RCC 7860 (cell line): ENCODE data around the gene FZD1.
A peak's percentile ranks its signal among the peaks of the same experiment; 100 is the strongest.

Experiments used
- DNase-seq: peaks from one replicate; pipeline ENCODE4 v3.0.0-alpha.2; 2015; ENCODE audit warnings: low spot score
- FAIRE-seq: peaks from 2 replicates; lab custom pipeline; 2012; peaks lifted over from hg19 to GRCh38; lab: Jason Lieb, UNC

Gene FZD1

DNA sequence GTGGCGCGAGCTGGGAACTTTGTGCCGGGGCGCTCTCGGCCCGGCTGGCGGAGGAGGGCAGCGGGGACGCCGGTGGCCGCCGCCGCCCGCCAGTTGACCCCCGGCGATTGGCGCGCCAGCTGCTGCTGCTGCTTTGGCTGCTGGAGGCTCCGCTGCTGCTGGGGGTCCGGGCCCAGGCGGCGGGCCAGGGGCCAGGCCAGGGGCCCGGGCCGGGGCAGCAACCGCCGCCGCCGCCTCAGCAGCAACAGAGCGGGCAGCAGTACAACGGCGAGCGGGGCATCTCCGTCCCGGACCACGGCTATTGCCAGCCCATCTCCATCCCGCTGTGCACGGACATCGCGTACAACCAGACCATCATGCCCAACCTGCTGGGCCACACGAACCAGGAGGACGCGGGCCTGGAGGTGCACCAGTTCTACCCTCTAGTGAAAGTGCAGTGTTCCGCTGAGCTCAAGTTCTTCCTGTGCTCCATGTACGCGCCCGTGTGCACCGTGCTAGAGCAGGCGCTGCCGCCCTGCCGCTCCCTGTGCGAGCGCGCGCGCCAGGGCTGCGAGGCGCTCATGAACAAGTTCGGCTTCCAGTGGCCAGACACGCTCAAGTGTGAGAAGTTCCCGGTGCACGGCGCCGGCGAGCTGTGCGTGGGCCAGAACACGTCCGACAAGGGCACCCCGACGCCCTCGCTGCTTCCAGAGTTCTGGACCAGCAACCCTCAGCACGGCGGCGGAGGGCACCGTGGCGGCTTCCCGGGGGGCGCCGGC, 870 bp downstream of the FZD1 start:
- peak; percentile 54 for DNase-seq
- FAIRE-seq = no peak

DNA sequence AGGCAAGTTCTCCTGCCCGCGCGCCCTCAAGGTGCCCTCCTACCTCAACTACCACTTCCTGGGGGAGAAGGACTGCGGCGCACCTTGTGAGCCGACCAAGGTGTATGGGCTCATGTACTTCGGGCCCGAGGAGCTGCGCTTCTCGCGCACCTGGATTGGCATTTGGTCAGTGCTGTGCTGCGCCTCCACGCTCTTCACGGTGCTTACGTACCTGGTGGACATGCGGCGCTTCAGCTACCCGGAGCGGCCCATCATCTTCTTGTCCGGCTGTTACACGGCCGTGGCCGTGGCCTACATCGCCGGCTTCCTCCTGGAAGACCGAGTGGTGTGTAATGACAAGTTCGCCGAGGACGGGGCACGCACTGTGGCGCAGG, 1.4 kb downstream of the FZD1 start:
- FAIRE-seq (no peak), DNase-seq (no peak)

DNA sequence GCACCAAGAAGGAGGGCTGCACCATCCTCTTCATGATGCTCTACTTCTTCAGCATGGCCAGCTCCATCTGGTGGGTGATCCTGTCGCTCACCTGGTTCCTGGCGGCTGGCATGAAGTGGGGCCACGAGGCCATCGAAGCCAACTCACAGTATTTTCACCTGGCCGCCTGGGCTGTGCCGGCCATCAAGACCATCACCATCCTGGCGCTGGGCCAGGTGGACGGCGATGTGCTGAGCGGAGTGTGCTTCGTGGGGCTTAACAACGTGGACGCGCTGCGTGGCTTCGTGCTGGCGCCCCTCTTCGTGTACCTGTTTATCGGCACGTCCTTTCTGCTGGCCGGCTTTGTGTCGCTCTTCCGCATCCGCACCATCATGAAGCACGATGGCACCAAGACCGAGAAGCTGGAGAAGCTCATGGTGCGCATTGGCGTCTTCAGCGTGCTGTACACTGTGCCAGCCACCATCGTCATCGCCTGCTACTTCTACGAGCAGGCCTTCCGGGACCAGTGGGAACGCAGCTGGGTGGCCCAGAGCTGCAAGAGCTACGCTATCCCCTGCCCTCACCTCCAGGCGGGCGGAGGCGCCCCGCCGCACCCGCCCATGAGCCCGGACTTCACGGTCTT, 1.9 kb downstream of the FZD1 start:
- DNase-seq (no peak), FAIRE-seq (no peak)

DNA sequence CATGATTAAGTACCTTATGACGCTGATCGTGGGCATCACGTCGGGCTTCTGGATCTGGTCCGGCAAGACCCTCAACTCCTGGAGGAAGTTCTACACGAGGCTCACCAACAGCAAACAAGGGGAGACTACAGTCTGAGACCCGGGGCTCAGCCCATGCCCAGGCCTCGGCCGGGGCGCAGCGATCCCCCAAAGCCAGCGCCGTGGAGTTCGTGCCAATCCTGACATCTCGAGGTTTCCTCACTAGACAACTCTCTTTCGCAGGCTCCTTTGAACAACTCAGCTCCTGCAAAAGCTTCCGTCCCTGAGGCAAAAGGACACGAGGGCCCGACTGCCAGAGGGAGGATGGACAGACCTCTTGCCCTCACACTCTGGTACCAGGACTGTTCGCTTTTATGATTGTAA, 2.5 kb downstream of the FZD1 start:
- FAIRE-seq (no peak), DNase-seq (no peak)

DNA sequence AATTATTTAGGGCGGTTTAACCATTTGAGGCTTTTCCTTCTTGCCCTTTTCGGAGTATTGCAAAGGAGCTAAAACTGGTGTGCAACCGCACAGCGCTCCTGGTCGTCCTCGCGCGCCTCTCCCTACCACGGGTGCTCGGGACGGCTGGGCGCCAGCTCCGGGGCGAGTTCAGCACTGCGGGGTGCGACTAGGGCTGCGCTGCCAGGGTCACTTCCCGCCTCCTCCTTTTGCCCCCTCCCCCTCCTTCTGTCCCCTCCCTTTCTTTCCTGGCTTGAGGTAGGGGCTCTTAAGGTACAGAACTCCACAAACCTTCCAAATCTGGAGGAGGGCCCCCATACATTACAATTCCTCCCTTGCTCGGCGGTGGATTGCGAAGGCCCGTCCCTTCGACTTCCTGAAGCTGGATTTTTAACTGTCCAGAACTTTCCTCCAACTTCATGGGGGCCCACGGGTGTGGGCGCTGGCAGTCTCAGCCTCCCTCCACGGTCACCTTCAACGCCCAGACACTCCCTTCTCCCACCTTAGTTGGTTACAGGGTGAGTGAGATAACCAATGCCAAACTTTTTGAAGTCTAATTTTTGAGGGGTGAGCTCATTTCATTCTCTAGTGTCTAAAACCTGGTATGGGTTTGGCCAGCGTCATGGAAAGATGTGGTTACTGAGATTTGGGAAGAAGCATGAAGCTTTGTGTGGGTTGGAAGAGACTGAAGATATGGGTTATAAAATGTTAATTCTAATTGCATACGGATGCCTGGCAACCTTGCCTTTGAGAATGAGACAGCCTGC, 3.1 kb downstream of the FZD1 start:
- DNase-seq = no peak
- no peak for FAIRE-seq

DNA sequence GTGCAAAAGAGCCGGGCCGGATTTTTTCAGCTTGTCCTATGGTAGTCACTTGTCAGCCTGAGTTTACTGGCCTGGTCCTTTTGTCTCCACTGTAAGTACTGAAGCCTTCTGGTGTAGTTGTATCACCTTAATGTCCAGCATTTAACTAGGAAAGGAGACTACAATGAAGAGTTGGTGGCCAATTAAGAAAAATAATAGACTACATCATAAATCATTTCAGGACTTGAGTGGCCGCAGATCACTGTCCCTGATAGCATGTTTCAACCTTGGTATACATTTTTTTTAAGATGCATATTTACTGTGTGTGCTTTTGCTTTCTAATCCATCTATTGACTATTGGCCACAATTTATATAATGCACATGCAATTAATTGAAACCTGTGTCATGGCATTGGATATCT, 6.1 kb downstream of the FZD1 start:
- no peak for DNase-seq

DNA sequence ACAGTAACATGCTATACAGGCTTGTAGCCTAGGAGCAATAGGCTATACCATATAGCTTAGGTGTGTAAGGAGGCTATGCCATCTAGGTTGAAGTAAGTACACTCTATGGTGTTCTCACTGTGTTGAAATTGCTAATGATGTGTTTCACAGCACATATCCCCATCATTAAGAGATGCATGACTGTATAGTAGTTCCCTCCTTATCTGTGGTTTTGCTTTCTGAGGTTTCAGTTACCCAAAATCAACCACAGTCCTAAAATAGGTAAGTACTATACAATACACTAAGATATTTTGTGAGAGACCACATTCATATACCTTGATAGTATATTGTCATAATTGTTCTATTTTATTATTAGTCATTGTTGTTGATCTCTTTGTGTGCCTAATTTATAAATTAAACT, 12.7 kb downstream of the FZD1 start:
- FAIRE-seq = no peak
- DNase-seq = no peak

More for the DNA sequence above, 6.1 kb downstream of the FZD1 start:
- FAIRE-seq = no peak

DNA sequence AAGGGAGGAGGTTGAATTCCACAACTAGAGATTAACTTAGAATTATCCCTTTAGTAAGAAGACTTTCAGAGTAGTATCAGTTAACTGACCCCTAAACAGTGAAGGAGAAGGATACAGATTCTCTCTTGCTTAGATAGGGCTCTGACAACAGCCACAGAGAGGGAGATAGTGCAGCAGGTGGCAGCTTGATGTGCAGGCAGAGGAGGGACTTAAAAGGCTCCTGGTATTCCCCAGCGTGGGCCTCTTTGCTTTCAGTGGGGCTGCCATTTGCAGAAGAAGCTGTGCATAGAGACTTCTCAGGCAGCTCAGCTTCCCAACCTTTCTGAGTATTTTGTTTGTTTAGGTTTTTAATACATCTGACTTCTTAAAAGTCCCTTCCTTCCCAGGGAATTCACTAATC, 16.0 kb downstream of the FZD1 start:
- DNase-seq (no peak), FAIRE-seq (no peak)

DNA sequence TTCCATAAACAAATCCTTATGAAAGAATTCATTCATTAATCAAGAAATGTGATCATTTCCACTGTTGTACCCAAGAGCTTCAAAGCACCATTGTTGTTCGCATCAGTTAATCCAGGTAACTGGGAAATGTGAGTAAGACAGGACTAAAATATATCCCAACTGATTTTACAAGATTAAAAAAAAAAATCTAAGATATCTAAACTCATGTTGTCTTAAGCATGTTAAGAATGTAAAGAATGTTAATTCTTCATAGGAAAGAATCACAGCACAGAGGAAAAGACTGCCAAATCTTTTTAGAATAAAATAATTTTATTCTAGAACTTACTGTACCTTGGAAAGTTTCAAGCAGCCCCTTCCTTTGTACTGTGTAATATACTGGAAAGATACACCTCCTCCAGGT, 16.4 kb downstream of the FZD1 start:
- DNase-seq (no peak), FAIRE-seq (no peak)

DNA sequence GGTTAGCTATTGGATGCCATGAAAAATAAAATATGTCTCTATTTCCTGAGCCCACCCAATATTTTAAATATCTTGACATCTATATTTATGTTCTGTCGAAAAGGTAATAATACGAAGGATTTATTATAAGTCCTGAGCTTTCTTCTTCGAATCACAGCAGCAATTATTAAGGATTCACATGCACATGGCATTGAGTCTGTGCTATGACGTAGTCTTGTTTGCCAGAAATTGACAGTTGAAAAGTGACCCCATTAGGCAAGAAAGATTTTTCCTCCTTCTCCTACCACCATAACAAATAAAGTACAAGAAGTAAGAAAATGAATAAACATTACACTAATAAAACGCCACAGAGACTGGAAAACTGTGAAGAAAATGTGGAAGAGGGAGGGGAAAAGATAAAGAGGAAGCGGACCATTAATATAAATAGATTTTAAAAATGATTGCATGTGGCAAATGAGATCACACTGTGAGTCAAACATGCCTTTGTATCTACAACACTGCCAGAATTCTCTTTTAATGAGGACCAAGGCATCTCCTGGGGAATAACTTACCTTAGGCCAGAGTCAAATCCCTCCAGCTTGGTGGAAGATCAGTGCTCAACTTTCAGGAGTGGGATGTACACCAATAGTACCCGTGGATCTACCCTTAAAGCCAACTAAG, 21.6 kb downstream of the FZD1 start:
- DNase-seq (peak; percentile 25), FAIRE-seq (peak; percentile 57)

DNA sequence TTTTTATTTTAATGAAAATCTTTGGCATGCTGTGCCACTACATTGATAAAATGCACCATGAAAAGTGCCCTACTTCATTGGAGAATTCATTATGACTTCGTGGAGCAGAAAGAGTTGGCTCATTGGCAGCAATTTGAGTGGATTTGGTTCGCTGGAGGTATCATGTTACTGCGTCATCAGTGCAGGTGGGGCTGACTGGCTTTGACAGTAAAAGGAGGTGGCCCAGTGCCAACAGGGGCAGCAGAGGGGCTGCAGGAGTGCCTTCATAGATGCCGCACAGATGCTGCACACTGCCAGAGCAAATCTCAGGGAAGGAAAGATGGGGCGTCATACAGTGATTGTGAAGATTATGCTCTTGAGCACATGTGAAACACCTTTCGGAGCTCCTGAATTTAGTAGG, 22.2 kb downstream of the FZD1 start:
- FAIRE-seq = no peak
- no peak for DNase-seq

DNA sequence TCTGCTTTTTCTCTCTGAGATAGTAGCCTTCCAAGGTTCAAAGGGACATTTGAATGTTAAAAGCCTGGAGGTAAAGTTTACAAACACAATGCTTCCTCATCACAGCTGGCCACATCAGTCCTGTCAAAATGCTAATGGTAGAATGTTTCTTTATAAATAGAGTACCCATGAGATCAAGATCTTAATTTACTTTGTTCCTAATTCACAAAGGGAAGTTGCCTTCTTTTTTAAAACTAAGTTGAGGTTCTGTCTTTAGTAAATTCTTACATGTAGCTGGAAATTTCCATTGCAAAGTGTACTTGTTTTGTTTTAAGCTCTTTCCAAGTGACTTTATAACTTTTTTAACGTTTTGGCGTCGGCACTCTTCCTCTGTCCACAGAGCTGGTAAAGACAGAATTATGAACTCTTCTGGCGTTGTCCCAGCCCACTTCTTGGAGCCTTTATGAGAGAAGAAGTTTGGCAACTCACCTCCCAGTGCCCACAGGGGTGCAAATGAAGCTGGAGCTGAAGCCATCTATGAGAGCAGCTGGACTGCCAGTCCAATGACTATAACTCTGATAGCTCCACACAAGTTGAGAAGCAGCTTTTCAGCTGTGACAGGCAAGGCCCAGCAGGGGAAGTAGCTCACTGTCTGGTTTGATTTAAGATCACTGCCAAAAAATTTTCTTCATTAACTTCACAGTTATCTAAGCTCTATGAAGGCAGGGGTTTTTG, 23.3 kb downstream of the FZD1 start:
- FAIRE-seq (no peak), DNase-seq (no peak)

DNA sequence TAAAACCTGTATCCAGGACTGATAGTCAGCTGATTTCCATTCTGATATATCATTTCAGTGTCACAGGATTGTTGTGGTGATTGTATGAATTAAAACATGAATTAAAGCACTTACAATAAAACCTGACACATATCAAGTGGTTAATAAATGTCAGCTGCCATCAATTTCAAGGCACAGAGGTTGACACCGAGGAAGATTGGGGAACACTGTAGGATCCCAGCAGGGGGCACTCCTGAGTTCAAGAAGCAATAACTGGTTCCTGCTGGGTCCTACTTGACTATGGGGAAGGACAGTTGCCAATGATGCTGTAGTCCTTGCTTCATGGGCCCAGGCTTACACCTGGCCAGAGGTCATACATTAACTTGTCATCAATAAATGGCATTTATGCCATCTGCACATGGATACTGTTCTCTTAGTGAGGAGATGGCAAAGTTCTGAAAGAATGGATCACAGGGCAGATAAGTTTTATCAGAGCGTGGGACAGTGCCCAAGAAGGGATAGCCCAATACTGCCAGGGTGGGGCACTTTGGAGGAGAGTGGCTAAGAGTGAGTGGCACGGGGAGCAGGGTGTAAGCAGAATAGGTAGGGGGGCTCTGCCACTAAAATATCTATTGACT, 24.1 kb downstream of the FZD1 start:
- FAIRE-seq (no peak), DNase-seq (no peak)

DNA sequence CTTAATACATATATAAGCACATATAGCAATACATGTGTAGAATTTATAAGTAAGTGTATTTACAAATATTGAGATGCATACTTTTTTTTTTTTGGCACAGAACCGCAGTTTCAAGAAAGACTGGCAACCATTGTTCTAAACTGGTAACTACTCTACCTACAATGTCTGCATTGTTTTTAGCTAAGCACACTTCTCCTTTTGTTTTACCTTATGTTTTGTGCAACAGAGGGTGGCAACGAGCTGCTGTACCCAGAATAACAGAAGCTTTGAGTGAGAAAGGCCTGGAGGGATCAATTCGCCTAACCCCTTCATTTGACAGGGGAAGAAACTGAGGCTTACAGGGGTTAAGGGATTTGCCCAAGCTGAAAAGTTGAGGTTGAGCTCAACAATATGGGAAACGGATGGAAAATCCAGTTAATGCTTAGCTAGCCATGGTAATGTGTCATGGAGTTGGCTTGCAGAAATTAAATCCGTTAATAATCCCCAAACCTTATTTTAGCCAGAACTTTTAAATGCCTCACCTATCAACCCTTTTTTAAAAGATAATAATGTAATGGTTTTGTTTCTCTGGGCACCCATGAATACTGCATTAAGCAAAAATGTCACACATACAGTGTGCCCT, 25.5 kb downstream of the FZD1 start:
- peak; percentile 35 for DNase-seq
- FAIRE-seq = peak; percentile 93

DNA sequence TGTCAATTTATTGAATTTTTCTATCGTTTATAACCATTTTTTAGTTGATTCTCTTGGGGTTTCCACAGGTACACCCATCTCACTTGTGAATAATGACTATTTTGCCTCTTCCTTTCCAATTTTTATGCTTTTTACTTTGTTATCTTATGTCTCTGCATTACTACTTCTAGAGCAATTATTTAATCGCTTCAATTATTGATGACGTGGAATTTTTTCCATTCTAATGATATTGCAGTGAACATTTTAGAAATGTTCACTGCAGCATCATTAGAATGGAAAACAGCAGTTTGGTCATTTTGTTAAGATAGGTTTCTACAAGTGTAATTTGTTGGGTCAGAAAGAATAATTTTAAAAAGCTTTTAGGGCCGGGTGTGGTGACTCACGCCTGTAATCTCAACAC, 27.1 kb downstream of the FZD1 start:
- DNase-seq (no peak), FAIRE-seq (no peak)

DNA sequence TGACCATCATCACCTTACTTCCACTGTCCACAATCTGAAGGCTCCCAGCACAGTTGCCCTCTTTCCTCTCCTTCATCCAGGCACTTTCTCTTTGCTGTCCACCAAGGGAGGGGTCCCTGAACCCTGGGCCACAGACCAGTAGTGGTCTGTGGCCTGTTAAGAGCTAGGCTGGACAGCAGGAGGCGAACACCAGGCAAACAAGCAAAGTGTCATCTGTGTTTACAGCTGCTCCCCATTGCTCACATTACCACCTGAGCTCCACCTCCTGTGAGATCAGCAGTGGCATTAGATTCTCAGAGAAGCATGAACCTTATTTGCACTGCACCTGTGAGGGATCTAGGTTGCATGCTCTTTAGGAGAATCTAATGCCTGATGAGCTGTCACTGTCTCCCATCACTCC, 27.7 kb downstream of the FZD1 start:
- DNase-seq (no peak), FAIRE-seq (no peak)

DNA sequence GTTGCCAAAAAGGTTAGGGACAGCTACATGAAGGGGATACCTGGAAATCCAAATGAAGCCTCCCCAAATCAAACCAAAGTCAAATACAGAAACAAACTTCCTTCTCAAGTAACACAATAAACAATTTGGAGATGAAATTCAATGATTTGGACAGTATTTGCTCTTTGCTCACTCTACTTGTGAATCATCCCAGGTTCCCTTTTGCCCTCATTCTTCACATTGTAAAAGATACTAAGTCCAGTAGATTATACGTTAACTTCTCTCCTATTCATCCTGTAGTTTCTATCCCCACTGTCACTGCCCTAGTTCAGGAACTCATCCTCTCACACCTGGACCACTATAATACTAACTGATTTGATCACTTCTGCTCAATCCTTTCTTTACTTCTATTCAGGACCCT, 28.3 kb downstream of the FZD1 start:
- FAIRE-seq = peak; percentile 55
- no peak for DNase-seq

DNA sequence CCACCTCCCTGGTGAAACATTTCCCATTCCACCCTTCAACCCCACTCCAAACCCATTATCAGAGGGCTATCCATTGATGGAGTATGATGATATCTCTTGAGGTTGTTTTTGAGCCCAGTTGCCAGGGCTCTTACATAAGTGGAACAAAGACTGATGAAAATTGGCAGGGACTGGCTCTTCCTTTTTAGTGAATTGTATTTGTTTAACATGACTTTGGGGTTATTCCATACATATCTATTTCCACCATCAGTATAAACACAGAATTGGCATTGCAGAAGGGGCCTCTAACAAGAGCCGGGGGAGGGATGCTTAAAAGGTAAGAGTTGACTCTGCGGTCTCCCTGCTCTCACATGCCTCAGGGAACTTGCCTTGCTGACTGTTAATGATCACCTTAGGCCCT, 28.9 kb downstream of the FZD1 start:
- FAIRE-seq (no peak), DNase-seq (no peak)

DNA sequence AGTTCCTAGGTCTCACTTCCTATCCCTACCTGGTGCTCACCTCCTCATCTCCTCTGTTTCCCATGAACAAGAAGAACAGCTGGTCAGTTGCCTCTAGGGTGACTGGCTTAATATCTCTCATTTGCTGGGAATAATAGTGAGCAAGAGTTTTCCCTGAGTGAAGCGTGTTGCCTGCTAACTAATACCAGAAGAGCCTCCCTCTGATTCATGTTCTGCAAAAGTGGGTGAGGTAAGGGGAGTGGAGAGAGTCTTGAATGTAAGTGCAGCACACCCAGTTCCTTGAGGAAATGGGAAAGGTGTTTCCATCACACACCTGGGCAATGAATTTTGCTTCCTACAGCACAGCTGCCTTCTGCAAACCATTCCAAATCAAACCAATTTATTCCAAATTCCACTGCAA, 29.6 kb downstream of the FZD1 start:
- FAIRE-seq (no peak), DNase-seq (no peak)

DNA sequence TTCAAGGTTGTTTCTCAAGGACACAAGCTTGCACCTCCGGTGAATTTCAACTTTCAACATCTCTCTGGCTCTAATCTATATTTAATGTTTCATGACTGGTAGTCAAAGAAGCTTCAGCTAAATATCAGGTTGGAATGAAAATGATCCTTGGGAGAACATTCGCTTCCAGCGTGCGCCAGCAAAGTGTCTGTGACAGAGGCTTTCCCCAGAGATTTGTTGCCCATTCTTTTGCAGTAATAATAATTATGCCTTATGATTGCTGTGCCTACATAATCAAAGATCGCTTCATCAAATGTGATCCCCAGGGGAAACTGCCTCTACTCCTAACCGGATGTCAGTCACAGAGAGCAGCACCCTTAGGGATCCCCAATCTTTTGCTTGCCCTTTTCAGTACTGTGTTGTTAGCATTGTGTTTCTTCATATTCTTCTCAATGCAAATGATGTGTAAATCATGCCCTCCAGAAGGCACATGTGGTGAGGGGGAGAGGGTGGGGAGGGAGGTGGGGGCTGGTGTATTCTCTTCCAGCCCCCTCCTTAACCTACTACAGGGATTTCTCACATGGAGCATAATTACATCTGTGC, 30.5 kb downstream of the FZD1 start:
- FAIRE-seq = no peak
- DNase-seq = no peak
